Stimulated activated naive CD8-positive, alpha-beta T cell treated with anti-CD3 and anti-CD28 coated beads, Interleukin-15, amount 100 ng/mL, for 72 hours (primary cell): Measurements from ENCODE around the gene IGF2.

Experiments used
- ATAC-seq: fragments of 150-1000 bp; cut with Tn5 transposase; 2 replicates; pipeline ENCODE4 v1.10.0; 2021; ENCODE audit warnings: mild to moderate bottlenecking, moderate library complexity
- DNase-seq, 2 donors: peaks; one replicate each; pipeline ENCODE4 v3.0.0; 2021 to 2022
- H3K27ac Mint-ChIP-seq, 2 donors: one replicate each; pipeline ENCODE4 v1.8.0; 2022; ENCODE audit warnings: mild to moderate bottlenecking in 2 of 2, mixed read lengths in 2 of 2, moderate library complexity in 2 of 2
- H3K27me3 Mint-ChIP-seq: one replicate; pipeline ENCODE4 v1.8.0; 2022; ENCODE audit warnings: mixed read lengths
- H3K4me1 Mint-ChIP-seq: one replicate; pipeline ENCODE4 v1.8.0; 2022; ENCODE audit warnings: mild to moderate bottlenecking, mixed read lengths
- H3K4me3 Mint-ChIP-seq, 2 donors: one replicate each; pipeline ENCODE4 v1.8.0; 2022; ENCODE audit warnings: mild to moderate bottlenecking in 2 of 2, mixed read lengths in 2 of 2, moderate library complexity in 1 of 2
- H3K9me3 Mint-ChIP-seq, 2 donors: one replicate each; pipeline ENCODE4 v1.8.0; 2022; ENCODE audit warnings: mixed read lengths in 2 of 2

The IGF2 gene

DNA sequence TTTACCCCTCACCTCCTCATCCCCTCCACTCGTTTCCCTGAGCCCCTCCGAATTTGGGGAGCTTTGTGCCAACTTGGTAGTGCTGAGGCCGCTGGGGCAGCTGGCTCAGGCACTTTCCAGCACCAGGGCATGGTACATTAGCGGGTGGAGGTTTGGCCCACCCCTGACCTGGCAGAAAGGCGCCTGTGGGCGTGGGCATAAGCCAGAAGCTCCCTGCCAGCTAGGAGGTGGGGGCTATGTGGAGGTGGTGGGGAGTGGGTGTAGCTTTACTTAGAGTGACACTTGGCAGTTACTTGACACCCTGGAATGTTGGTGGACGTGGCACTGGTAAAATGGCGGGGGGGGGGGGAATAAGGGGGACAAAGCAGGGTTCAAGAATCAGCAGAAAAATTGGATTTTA is 10.3 kb upstream of the IGF2 start:
- Mint-ChIP-seq H3K4me3 (no peak overlapping the region), H3K27me3 (peaks cover 70% of the 10 kb centered on the region), H3K9me3 (no peaks in the 10 kb centered on the region), H3K27ac (no peak overlapping the region), H3K4me1 (peaks cover 34% of the 10 kb centered on the region)
- no peak for DNase-seq
- ATAC-seq, result no peak

DNA sequence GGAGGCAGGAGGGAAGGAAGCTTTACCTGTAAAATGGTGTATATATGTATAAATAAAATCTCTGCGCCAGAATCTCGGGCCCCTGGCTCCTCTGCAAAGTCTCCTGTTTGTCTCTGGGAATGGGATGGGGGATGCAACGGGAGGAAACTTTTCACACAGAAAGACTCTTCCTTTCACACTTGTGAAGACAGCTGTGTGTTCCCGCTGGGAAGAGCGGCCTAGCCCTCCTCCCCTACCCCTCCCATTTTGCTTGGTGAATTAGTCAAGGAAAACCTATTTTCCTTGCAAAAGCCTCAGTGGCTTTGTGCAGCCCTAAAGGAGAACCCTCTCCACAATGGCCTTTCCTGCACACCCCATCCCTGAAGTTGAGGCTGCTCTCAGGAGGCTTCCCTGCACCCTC is 9.4 kb upstream of the IGF2 start:
- Mint-ChIP-seq H3K9me3 (no peaks in the 10 kb centered on the region), H3K27ac (no peak overlapping the region), H3K4me1 (peaks cover 43% of the 10 kb centered on the region), H3K27me3 (peaks cover 77% of the 10 kb centered on the region), H3K4me3 (no peak overlapping the region)
- DNase-seq, result no peak
- ATAC-seq, result no peak

DNA sequence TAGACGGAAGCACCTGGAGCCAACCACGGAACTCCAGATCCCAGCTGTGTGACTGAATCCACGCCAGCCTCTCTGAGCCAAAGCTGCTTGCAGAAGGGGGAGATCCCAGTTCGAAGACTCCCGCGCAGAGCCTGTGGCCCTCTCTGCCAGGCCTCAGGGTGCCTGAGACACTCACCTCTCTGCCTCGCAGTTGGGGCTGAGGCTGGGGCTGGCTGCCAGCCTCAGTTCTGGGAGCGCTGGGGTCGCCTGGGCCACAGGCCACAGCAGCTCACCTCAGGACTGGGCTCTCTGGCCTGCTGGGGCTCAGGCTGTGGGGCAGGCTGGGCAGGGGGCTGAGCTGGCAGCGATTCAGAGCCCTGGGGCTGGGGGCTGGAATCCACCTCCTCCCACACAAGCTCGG is 8.2 kb upstream of the IGF2 start:
- H3K27ac Mint-ChIP-seq, result no peak overlapping the region
- no peaks in the 10 kb centered on the region for H3K9me3 Mint-ChIP-seq
- H3K4me3 Mint-ChIP-seq, result no peak overlapping the region
- peaks cover 89% of the 10 kb centered on the region for H3K27me3 Mint-ChIP-seq
- H3K4me1 Mint-ChIP-seq, result peaks cover 55% of the 10 kb centered on the region
- no peak for ATAC-seq
- no peak for DNase-seq

DNA sequence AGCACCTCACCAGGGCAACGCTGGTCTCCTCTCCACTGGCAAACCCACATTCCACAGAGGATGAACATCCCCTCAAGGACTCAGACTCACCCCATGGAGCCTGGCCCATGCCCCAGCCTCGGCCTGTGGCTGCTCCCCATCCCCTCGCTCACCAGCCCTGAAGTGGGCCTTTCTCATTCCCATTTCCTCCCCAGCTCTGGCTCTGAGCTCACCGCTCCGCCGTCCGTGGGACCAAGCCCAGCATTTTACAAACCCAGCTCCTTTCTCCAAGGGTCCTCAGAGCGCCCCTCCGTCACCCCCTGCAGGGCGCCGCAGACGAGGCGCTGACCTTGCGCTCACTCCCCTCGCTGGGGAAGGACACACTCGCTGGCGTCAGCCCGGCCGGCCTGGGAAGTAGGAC is 6.9 kb upstream of the IGF2 start:
- no peak overlapping the region for H3K4me3 Mint-ChIP-seq
- DNase-seq (no peak), ATAC-seq (no peak)
- H3K9me3 Mint-ChIP-seq, result no peaks in the 10 kb centered on the region
- H3K27ac Mint-ChIP-seq, result no peak overlapping the region
- peaks cover 54% of the 10 kb centered on the region for H3K4me1 Mint-ChIP-seq
- peaks cover 98% of the 10 kb centered on the region for H3K27me3 Mint-ChIP-seq

DNA sequence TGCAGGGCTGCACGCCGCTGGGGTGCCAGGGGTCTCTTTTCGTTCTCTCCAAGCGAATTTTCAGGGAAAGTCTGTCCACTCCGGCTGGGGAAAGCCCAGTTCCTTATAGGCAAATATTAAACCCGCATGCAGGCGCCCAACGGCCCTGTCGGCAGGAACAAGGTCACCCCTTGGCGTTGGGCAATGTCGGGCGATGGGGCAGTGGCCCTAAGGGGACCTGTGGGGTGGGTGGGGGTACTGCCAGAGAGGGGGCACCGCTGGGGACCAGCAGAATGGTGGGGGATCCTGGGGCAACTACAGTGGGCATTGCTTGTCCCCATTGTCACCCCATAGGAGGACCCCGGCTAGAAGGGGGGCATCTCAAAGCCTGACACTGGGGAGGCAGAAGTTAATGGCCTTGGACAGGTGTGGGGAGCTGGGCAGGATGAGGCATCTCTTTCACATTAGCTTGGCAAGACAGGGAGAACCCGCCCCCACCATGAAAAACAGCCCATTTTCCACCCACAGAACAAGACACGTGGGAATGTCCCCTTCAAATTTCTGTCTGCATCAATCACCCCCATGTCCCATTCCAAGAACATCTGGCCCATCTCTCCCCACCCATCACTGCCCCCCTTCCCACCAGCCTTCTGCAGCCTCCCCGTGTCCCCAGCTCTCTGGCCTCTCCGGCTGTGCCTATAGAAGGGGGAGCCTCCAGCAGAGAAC is 5.5 kb upstream of the IGF2 start:
- peaks cover 45% of the 10 kb centered on the region for H3K4me1 Mint-ChIP-seq
- peaks cover 96% of the 10 kb centered on the region for H3K27me3 Mint-ChIP-seq
- H3K4me3 Mint-ChIP-seq, result peak overlapping the region in 1 of 2 donors; percentile 45
- DNase-seq (no peak), ATAC-seq (no peak)
- no peaks in the 10 kb centered on the region for H3K9me3 Mint-ChIP-seq
- H3K27ac Mint-ChIP-seq, result peak overlapping the region in 1 of 2 donors; percentile 89

DNA sequence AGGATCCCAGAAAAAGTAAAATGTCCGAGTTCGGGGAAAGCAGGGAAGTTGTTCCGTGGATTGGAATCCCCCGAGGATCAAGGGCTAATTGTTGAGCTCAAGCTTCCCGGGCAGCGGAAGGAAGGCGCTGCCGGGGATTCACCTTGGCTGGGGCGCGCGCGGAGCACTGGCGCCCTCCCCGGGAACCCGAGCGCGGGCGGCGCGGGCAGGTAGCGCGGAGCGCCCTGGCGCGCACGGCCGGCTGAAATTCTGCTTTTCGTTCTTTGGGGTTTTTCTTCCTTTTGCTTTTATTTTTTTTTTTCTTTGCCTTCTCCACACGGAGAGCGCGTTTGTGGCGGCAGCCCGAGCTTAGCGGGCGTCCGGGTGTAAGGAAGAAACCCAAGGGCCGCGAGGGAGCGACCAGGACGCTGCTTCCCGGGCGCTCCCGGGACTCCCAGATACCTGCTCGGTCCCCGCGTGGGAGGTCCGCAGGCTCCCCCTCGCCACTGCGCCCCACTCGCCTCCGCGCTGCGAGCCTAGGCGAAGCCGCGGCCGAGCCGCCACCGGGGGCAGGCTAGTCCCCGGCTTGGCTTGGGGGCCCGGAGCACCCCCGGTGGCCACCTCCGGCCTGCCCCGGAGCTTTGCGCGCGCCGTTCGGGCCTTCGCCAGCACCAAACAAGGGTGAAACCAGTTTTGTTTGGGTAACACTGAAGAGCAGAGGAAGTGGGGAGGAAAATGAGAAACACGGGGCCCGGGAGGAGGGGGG is 4.8 kb upstream of the IGF2 start:
- ATAC-seq (no peak), DNase-seq (no peak)
- Mint-ChIP-seq H3K4me1 (peaks cover 44% of the 10 kb centered on the region), H3K27me3 (peaks cover 89% of the 10 kb centered on the region), H3K9me3 (no peaks in the 10 kb centered on the region), H3K27ac (no peak overlapping the region), H3K4me3 (peak overlapping the region; percentile 65)

DNA sequence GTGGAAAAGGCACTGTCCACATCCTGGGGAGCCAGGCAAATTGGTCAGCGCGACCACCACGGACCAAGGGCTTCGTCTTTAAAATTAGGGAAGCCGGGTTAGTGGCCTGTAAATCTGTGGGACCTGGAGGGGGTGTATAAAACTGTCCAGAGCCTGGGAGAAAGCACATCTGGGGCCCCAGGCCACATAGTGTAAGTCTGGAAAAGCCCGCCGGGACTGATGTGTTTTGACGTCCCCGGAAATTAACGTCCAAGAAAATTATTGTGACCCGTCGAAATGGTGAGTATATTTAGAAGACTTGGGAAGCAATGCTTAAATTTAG is 4.2 kb upstream of the IGF2 start:
- peaks cover 87% of the 10 kb centered on the region for H3K27me3 Mint-ChIP-seq
- ATAC-seq (no peak), DNase-seq (no peak)
- H3K4me3 Mint-ChIP-seq, result peak overlapping the region; percentile 65
- peaks cover 46% of the 10 kb centered on the region for H3K4me1 Mint-ChIP-seq
- no peak overlapping the region for H3K27ac Mint-ChIP-seq
- H3K9me3 Mint-ChIP-seq, result no peaks in the 10 kb centered on the region

DNA sequence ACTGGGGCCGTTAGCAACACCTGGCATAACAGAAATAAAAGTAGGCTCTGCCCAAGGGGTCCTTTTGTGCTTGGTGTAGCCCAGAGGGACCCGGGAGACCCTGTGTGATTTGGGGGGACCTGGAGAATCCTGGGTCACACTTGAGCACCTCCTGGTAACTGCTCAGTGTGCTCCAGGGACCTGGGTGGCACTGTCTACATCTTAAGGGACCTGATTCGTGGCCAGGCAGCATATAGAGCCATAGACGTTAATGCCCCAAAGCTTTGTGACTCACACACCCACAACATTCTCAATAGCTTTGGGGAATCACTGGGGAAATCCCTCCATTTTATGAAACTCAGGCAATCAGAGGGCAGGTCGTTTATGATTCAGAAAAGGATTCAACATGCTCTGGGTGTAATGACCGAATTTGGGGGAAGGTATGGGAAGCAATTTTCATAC is 3.6 kb upstream of the IGF2 start:
- peaks cover 87% of the 10 kb centered on the region for H3K27me3 Mint-ChIP-seq

DNA sequence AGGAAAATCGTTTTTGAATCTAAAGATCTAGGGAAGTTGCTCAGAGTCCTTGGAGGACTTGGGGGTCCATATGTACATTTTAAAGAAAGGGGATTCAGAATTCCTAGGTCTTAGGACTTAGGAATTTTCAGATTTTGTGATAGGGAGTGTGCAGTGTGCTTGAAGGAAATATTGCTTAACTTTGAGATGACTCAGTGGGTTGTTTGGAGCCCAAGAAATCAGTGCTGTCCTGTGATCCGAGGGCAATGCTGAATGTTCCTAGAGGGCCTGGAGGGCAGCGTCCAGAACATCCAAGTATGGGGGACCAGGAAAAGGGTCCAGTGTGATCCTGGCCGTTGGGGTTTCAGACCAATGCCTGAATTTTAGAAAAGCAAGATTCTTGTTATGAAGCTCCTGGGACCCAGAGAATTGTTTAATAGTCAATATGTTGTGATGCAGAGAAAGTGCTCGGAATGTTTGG is 3.1 kb upstream of the IGF2 start:
- no peak overlapping the region for H3K27ac Mint-ChIP-seq

More for the DNA sequence above, 3.6 kb upstream of the IGF2 start:
- Mint-ChIP-seq H3K9me3 (no peaks in the 10 kb centered on the region), H3K27ac (no peak overlapping the region), H3K4me1 (peaks cover 50% of the 10 kb centered on the region), H3K4me3 (peak overlapping the region; percentile 65)
- DNase-seq (peak; percentile 56 to 76), ATAC-seq (peak; percentile 96)

DNA sequence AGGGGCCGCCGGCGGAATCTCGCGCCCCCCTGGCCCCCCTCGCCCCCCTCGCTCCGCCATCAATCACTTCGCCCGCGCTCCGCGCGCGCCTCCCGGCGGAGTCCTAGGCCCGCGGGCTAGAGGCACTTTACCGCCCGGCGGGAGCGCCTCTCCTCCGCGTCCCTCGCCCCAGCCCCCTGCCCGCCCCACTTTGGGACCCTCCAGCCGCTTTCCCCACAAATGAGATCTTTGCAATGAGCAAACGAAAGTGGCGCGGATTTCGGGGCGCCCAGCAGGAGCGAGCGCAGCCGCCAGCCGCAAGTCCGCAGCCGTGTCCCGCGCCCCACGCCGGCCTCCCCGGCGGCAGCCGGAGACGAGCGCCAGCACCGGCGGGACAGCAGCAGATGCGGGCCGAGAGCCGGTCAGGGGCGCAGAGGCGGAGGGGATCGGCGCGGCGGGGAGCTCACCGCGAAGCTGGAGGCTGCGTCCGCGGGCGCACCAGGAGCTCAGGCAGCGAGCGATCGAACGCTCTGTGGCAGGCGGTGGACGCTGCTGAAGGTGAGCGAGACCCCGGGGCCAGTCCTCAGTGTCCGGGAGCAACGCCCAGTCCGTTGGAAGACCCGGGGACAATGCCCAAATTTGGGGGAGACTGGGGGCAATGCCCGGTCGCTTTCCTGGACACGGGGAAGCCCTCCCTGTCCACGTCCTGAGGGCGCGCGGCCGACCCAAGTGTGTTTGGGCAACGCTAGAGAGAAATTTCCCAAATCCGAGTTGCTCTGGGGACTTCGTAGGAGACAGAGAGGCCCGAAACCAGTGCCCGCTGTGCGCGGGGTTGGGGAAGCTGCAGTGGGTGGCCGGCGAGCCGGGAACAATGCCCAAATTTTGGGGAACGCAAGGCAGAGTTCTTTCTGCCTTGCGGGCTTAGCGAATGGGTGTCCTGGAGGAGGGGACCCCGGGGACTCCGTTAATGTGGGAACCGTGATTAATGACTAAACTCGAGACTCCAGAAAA is 1.5 kb upstream of the IGF2 start:
- Mint-ChIP-seq H3K4me3 (no peak overlapping the region), H3K27ac (no peak overlapping the region), H3K9me3 (no peaks in the 10 kb centered on the region), H3K27me3 (peaks cover 87% of the 10 kb centered on the region), H3K4me1 (peaks cover 62% of the 10 kb centered on the region)
- no peak for ATAC-seq
- no peak for DNase-seq

More for the DNA sequence above, 3.1 kb upstream of the IGF2 start:
- DNase-seq, result no peak
- H3K4me1 Mint-ChIP-seq, result peaks cover 53% of the 10 kb centered on the region
- H3K4me3 Mint-ChIP-seq, result peak overlapping the region; percentile 65
- no peak for ATAC-seq
- H3K9me3 Mint-ChIP-seq, result no peaks in the 10 kb centered on the region
- peaks cover 87% of the 10 kb centered on the region for H3K27me3 Mint-ChIP-seq

DNA sequence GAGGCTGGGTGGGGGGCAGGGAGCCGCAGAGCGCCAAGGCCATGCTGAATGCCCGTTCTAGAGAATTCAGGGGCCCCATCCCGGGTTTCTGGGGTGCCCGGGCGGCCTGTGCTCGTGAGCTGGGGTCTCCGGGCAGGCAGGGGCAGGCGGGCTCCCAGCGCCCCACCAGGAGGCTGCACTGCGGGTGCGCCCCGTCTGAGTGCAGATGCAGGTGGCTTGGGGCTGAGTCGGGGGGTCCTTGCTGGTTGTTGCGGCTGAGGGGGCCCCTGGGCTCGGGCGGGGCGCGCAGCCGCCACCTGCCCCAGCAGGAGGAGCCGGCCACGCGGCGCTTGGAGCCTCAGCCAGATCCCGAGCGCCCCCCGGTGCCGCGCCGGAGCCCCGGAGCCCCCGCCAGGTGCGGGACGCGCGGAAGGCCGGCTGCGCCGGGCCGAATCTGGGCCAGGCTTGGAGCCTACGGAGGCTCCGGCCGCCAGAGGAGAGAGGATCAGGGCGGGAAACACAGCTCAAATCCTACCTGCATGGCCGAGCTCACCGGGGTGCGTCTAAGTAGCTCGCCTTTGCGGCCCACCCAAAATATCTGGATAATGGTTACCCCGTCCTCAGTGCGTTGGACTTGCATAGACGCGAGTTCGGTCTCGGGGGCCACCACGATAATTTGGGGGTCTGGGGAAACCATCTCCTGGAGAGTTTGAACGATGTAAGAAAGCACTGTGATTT is 590 bp upstream of the IGF2 start:
- Mint-ChIP-seq H3K27me3 (peaks cover 87% of the 10 kb centered on the region), H3K9me3 (no peaks in the 10 kb centered on the region), H3K27ac (no peak overlapping the region), H3K4me1 (peaks cover 55% of the 10 kb centered on the region), H3K4me3 (no peak overlapping the region)
- ATAC-seq, result no peak
- no peak for DNase-seq

DNA sequence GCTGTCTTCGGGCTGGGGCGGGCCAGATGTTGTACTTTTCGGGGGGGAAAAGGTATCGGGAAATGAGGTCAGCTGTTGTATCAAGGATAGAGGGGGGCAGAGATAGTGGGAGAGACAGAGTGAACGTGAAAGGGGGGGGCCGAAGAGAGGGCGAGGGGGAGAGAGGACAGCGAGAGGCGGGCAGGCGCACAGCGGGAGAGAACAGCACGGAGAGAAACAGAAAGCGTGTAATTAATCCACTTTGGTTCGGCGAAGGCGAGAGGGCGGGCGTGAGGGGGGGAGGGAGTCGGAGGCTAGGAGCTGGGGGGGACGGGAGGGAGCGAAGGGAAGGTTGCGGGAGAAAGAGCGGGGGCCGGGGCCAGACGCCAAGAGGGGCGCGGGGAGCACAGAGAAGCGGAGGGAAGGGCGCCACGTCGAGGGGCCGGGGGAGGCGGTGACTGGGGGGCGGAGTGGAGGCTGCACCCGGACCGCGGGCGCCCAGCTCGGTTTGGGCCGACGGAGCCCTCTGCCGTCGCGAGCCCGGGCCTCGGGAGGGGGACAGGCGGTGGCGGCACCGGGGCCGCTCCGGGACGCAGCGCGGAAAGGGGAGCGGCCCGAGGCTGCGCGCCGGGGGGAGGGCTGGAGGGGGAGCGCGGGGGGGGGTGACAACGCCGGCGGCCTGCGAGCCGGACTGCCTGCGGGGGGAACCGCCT is 612 bp downstream of the IGF2 start:
- Mint-ChIP-seq H3K4me1 (peaks cover 43% of the 10 kb centered on the region), H3K27me3 (peaks cover 89% of the 10 kb centered on the region), H3K4me3 (peak overlapping the region; percentile 79 to 80), H3K27ac (no peak overlapping the region), H3K9me3 (no peaks in the 10 kb centered on the region)
- no peak for DNase-seq
- ATAC-seq, result no peak

DNA sequence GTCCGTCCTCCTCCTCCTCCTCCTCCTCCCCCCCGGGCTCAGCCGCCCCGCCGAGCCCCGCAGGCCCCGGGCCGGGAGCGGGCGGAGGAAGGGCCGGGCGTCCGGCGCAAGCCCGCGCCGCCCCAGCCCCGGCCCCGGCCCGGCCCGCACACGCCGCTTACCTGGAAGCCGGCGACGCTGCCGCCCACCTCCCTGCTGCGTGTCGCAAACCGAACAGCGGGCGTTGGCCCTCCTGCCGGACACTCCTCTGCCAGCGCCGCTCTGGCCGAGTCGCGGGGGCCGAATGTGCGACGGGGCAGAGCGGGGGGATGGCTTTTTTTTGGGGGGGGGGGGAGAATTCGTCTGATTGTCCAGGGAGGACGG is 1.1 kb downstream of the IGF2 start:
- Mint-ChIP-seq H3K9me3 (no peaks in the 10 kb centered on the region), H3K27me3 (peaks cover 89% of the 10 kb centered on the region), H3K27ac (no peak overlapping the region), H3K4me1 (peaks cover 38% of the 10 kb centered on the region), H3K4me3 (peak overlapping the region; percentile 79 to 80)
- DNase-seq (no peak), ATAC-seq (no peak)

DNA sequence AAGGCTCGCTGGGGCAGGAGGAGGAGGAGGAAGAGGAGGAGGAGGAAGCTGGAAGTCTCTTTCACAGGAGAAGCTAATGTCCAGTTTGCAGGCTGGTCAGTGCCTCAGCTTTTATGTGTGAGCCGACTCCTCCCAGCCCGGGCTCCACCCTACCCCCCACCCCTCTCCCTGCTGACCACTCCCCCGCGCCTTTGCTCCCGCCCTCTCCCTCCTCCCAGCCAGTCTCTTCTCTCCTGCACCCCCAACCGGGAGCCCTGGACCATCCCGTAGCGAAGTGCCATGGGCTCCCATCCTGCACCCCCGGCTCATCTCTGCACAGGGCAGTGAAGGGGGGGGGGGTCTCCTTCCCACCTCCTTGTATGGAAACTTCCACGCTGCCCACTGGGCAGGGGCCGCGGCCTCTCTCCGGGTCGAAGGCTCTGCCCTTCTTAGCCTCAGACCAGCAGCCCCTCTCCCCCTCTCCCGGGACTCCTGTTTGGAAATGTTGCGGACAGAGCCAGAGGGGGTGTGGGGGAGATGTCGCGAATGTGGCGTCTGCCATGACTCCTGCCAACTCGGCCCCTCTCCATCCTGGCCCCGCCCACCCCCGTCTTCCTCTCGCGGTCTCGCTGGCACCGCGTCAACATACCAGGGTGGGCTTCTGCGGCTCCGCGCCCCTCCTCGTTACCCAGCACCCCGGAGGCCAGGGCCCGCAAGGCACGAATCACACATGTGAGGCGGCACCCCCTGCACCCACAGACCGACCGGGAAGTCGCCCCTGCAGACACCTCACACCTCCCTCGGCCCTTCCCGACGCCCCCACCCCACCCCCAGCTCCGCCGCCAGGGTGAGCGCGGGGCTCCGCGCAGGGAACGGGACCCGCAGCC is 1.8 kb downstream of the IGF2 start:
- Mint-ChIP-seq H3K9me3 (no peaks in the 10 kb centered on the region), H3K4me3 (no peak overlapping the region), H3K4me1 (peaks cover 32% of the 10 kb centered on the region), H3K27ac (no peak overlapping the region), H3K27me3 (peaks cover 89% of the 10 kb centered on the region)
- DNase-seq (no peak), ATAC-seq (no peak)
